Central memory CD8-positive, alpha-beta T cell (primary cell): ENCODE measurements around the gene PCDHB4.
"Not testable (repeated sequence)": the region's sequence is repeated elsewhere in the genome, so short reads cannot be mapped to it uniquely, and the experiment has no call there.

Experiments
- ATAC-seq: fragments of 150-1000 bp; cut with Tn5 transposase; replicated peaks from 2 replicates; pipeline ENCODE4 v1.10.0; 2022; ENCODE audit warnings: mild to moderate bottlenecking, moderate FRiP score, moderate number of reproducible peaks; ENCODE audit not compliant: poor library complexity, severe bottlenecking; ENCODE audit errors: extremely low read depth
- DNase-seq, 2 donors: peaks; one replicate each; pipeline ENCODE4 v3.0.0; 2021; ENCODE audit warnings: low spot score in 2 of 2
- H3K27ac Mint-ChIP-seq: one replicate; pipeline ENCODE4 v1.8.0; 2022; ENCODE audit warnings: low read depth, mild to moderate bottlenecking, moderate library complexity, mixed read lengths
- H3K27me3 Mint-ChIP-seq: one replicate; pipeline ENCODE4 v1.8.0; 2022; ENCODE audit warnings: mixed read lengths
- H3K36me3 Mint-ChIP-seq: one replicate; pipeline ENCODE4 v1.8.0; 2022; ENCODE audit warnings: mild to moderate bottlenecking, moderate library complexity, mixed read lengths; ENCODE audit not compliant: insufficient read depth
- H3K4me1 Mint-ChIP-seq: one replicate; pipeline ENCODE4 v1.8.0; 2022; ENCODE audit warnings: mixed read lengths
- H3K4me3 Mint-ChIP-seq: one replicate; pipeline ENCODE4 v1.8.0; 2022; ENCODE audit warnings: mild to moderate bottlenecking, moderate library complexity, mixed read lengths
- H3K9me3 Mint-ChIP-seq: one replicate; pipeline ENCODE4 v1.8.0; 2022; ENCODE audit warnings: mixed read lengths

PCDHB4 gene

GRCh38 chr5:141121563-141121962 lies at the start of gene PCDHB4:
PCDHB4 (plus strand) TSS chr5:141121818; CDS start chr5:141121999, 181 bp downstream.
- Mint-ChIP-seq H3K9me3 (peaks cover 2% of the 10 kb centered on the region), H3K27ac (no peak within 1 kb of the TSS), H3K4me1 (no peaks in the 10 kb centered on the region)

DNA sequence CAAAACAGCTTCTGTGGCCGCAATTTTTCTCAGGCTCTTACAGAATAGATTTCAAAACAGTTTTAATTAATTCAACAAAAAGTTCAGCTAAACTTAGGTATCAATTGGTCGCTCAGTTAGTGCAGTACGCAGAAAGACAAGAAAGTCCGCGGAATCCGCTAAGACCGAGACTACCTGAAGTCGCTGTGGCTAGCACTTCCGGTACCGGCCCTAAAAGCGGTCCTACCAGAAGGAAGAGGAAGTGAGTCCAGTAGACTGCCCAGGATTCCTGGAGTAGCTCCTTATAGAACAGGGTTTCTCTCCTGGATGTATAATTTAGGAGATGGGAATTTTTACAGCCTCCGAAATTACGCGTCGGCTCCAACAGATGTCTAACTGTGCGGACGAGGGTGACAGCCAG lies 43.8 kb upstream of the PCDHB4 start:
- H3K27ac Mint-ChIP-seq, result no peak overlapping the region

More at GRCh38 chr5:141121563-141121962, at the start of gene PCDHB4:
- Mint-ChIP-seq H3K4me3 (no peak within 1 kb of the TSS), H3K36me3 (no peaks in the 10 kb centered on the region), H3K27me3 (peaks cover 18% of the 10 kb centered on the region)
- ATAC-seq (no peak), DNase-seq (no peak)

GRCh38 chr5:141082228-141082627 lies 39.4 kb upstream of the PCDHB4 start:
- Mint-ChIP-seq H3K36me3 (peaks cover 1% of the 10 kb centered on the region), H3K9me3 (no peaks in the 10 kb centered on the region), H3K4me3 (no peak overlapping the region)

More for the DNA sequence above, 43.8 kb upstream of the PCDHB4 start:
- Mint-ChIP-seq H3K4me1 (no peaks in the 10 kb centered on the region), H3K27me3 (peaks cover 24% of the 10 kb centered on the region), H3K36me3 (peaks cover 1% of the 10 kb centered on the region), H3K9me3 (no peaks in the 10 kb centered on the region), H3K4me3 (no peak overlapping the region)
- no peak for ATAC-seq
- DNase-seq, result no peak

GRCh38 chr5:141084487-141084989 lies 37.1 kb upstream of the PCDHB4 start:
- no peak for DNase-seq
- Mint-ChIP-seq H3K36me3 (peaks cover 1% of the 10 kb centered on the region), H3K4me3 (peak overlapping the region; percentile 83), H3K27ac (no peak overlapping the region), H3K9me3 (no peaks in the 10 kb centered on the region), H3K4me1 (peaks cover 6% of the 10 kb centered on the region), H3K27me3 (peaks cover 48% of the 10 kb centered on the region)
- peak; percentile 64 for ATAC-seq

More at GRCh38 chr5:141082228-141082627, 39.4 kb upstream of the PCDHB4 start:
- no peak for ATAC-seq
- no peak for DNase-seq
- H3K4me1 Mint-ChIP-seq, result peaks cover 6% of the 10 kb centered on the region
- peaks cover 43% of the 10 kb centered on the region for H3K27me3 Mint-ChIP-seq
- no peak overlapping the region for H3K27ac Mint-ChIP-seq

DNA sequence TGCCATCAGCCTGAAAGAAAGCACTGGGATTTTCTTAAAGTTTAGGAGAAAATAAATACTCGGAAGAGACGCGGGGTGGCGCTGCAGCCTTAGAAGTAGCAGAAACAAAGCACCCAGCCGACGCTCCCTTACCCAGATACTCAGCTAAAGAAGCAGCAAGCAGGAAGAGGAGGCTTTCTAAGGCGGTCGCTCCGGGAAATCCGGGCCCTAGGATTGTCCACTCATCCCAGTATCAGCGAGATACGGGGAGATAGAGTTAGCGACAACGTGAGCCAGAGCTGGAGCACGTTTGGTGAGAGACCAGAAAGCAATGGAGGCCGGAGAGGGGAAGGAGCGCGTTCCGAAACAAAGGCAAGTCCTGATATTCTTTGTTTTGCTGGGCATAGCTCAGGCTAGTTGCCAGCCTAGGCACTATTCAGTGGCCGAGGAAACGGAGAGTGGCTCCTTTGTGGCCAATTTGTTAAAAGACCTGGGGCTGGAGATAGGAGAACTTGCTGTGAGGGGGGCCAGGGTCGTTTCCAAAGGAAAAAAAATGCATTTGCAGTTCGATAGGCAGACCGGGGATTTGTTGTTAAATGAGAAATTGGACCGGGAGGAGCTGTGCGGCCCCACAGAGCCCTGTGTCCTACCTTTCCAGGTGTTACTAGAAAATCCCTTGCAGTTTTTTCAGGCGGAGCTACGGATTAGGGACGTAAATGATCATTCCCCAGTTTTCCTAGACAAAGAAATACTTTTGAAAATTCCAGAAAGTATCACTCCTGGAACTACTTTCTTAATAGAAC lies 26.9 kb upstream of the PCDHB4 start, which contains the start of gene PCDHB2:
Gene PCDHB2, plus strand, starts transcription at position 135 of the 782 bp plus-strand sequence. Its CDS starts 176 bp downstream, at position 311.
- H3K27me3 Mint-ChIP-seq, result peaks cover 49% of the 10 kb centered on the region
- peaks cover 2% of the 10 kb centered on the region for H3K36me3 Mint-ChIP-seq
- H3K4me1 Mint-ChIP-seq, result no peaks in the 10 kb centered on the region
- no peak for DNase-seq
- ATAC-seq, result no peak
- peak within 1 kb of the TSS; percentile 61 for H3K4me3 Mint-ChIP-seq
- H3K27ac Mint-ChIP-seq, result peak within 1 kb of the TSS; percentile 24
- H3K9me3 Mint-ChIP-seq, result no peaks in the 10 kb centered on the region

GRCh38 chr5:141095263-141095641 lies 26.4 kb upstream of the PCDHB4 start:
- H3K27ac Mint-ChIP-seq, result no peak overlapping the region
- H3K9me3 Mint-ChIP-seq, result no peaks in the 10 kb centered on the region
- no peak overlapping the region for H3K4me3 Mint-ChIP-seq
- peaks cover 53% of the 10 kb centered on the region for H3K27me3 Mint-ChIP-seq
- DNase-seq (no peak), ATAC-seq (no peak)
- no peaks in the 10 kb centered on the region for H3K4me1 Mint-ChIP-seq
- peaks cover 2% of the 10 kb centered on the region for H3K36me3 Mint-ChIP-seq

GRCh38 chr5:141096181-141096580 lies 25.4 kb upstream of the PCDHB4 start:
- not testable (repeated sequence) for ATAC-seq, H3K9me3 Mint-ChIP-seq, DNase-seq, H3K4me3 Mint-ChIP-seq, H3K36me3 Mint-ChIP-seq, H3K27ac Mint-ChIP-seq, H3K4me1 Mint-ChIP-seq
- H3K27me3 Mint-ChIP-seq, result peaks cover 52% of the 10 kb centered on the region

- not testable (repeated sequence) for DNase-seq, ATAC-seq, H3K4me3 Mint-ChIP-seq, H3K27ac Mint-ChIP-seq, H3K36me3 Mint-ChIP-seq, H3K4me1 Mint-ChIP-seq, H3K9me3 Mint-ChIP-seq
- peaks cover 52% of the 10 kb centered on the region for H3K27me3 Mint-ChIP-seq
Measured at GRCh38 chr5:141096586-141096985, 25.0 kb upstream of the PCDHB4 start.

GRCh38 chr5:141100243-141100805 lies 21.3 kb upstream of the PCDHB4 start, which contains the start of gene PCDHB3:
PCDHB3 (plus strand) TSS chr5:141100473; CDS start chr5:141100650, 177 bp downstream.
- Mint-ChIP-seq H3K9me3 (no peaks in the 10 kb centered on the region), H3K4me1 (no peaks in the 10 kb centered on the region), H3K36me3 (peaks cover 2% of the 10 kb centered on the region), H3K4me3 (no peak within 1 kb of the TSS), H3K27ac (no peak within 1 kb of the TSS), H3K27me3 (peaks cover 19% of the 10 kb centered on the region)
- no peak for ATAC-seq
- no peak for DNase-seq

DNA sequence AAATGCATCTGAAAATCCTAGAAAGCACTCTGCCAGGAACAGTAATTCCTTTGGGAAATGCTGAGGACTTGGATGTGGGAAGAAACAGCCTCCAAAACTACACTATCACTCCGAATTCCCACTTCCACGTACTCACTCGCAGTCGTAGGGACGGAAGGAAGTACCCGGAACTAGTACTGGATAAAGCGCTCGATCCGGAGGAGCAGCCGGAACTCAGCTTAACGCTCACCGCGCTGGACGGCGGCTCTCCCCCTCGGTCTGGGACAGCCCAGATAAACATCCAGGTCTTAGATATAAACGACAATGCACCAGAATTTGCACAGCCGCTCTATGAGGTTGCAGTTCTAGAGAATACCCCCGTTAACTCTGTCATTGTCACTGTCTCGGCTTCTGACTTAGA lies 20.6 kb upstream of the PCDHB4 start:
- H3K4me1 Mint-ChIP-seq, result no peaks in the 10 kb centered on the region
- no peak for ATAC-seq
- no peak overlapping the region for H3K4me3 Mint-ChIP-seq
- H3K27me3 Mint-ChIP-seq, result peaks cover 19% of the 10 kb centered on the region
- no peaks in the 10 kb centered on the region for H3K9me3 Mint-ChIP-seq
- no peak for DNase-seq
- H3K27ac Mint-ChIP-seq, result no peak overlapping the region
- H3K36me3 Mint-ChIP-seq, result peaks cover 2% of the 10 kb centered on the region

GRCh38 chr5:141102070-141102469 lies 19.5 kb upstream of the PCDHB4 start:
- peaks cover 19% of the 10 kb centered on the region for H3K27me3 Mint-ChIP-seq
- not testable (repeated sequence) for H3K27ac Mint-ChIP-seq, ATAC-seq

GRCh38 chr5:141102471-141102870 lies 19.1 kb upstream of the PCDHB4 start:
- not testable (repeated sequence) for H3K4me3 Mint-ChIP-seq, H3K27ac Mint-ChIP-seq, H3K9me3 Mint-ChIP-seq, DNase-seq, ATAC-seq, H3K4me1 Mint-ChIP-seq, H3K36me3 Mint-ChIP-seq
- peaks cover 19% of the 10 kb centered on the region for H3K27me3 Mint-ChIP-seq

More at GRCh38 chr5:141102070-141102469, 19.5 kb upstream of the PCDHB4 start:
- not testable (repeated sequence) for H3K4me3 Mint-ChIP-seq, H3K4me1 Mint-ChIP-seq, H3K36me3 Mint-ChIP-seq, H3K9me3 Mint-ChIP-seq, DNase-seq

DNA sequence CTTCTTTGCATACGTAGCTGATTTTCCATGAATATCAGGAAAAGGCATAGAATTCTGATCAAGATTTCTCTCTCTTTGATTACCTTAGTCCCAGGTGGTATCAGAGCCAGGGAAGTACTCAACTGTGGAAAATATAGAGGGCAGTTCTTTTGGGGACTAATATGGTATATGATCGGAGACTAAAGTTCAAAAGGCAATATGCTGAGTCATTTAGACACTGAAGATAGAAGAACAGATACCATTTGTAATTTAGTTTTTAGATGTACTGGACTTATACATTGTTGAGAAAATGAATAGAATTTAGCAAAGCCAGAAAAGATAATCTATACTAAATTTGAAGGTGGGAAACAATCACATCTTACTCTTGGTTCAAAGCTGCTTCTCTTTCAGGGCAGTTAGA lies 16.3 kb upstream of the PCDHB4 start:
- Mint-ChIP-seq H3K27ac (no peak overlapping the region), H3K9me3 (no peaks in the 10 kb centered on the region), H3K4me1 (no peaks in the 10 kb centered on the region), H3K36me3 (no peaks in the 10 kb centered on the region), H3K4me3 (no peak overlapping the region), H3K27me3 (peaks cover 4% of the 10 kb centered on the region)
- DNase-seq (no peak), ATAC-seq (no peak)
